Pons (tissue), 1 donor: ENCODE data around the gene ITPKC.
"Not testable (repeated sequence)": the region's sequence is repeated elsewhere in the genome, so short reads cannot be mapped to it uniquely, and the experiment has no call there.

Experiments
- DNase-seq: peaks from one replicate; pipeline ENCODE4 v3.0.0-alpha.2; 2016; ENCODE audit warnings: low spot score

Gene ITPKC

GRCh38 chr19:40717325-40717879 lies 490 bp downstream of the ITPKC start:
- DNase-seq = no peak

GRCh38 chr19:40717880-40718773 lies 1.2 kb downstream of the ITPKC start:
- no peak for DNase-seq

DNA sequence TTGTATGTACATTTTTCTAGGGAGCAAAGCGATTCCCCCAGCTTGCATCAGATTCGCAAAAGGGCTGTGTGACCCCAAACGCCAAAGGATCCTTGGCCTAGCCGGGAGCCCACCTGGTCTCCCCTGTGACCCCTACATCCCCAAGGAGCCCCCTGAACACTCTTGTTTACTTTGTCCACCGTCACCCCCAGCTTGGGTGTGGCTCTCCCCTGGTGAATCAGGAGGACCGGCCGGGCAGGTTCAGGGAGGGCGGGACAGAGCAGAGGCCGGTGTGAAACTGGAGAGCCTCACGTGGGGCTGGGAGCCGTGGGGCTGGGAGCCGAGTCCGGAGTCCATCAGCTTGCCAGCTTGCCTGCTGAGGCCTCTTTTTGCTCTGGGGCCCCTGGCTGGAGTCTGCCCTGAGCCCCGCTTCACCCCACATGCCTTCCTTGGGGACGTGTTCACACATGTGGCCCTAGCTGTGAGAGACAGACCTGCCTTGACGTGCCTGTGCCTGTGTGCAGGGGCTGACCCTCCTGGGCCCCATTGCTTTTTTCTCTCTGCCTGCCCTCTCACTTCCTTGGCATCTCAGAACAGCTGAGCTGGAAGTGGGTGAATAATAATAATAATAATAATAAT lies 2.0 kb downstream of the ITPKC start:
- DNase-seq = no peak

GRCh38 chr19:40719414-40719894 lies 2.5 kb downstream of the ITPKC start:
- no peak for DNase-seq

DNA sequence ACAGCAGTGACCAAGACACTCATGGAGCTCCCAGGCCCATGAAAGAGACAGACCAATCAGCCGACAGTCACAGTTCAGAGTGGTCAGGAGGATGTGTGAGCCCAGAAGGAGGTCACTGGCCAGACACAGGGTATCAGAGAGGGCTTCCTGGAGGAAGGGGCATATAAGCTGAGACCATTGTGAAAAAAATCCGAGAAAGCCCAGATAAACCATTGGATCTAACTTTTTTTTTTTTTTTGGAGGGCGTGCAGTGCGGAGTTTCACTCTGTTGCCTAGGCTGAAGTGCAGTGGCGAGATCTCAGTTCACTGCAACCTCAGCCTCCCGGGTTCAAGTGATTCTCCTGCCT lies 4.2 kb downstream of the ITPKC start:
- no peak for DNase-seq

- DNase-seq = no peak
Measured at GRCh38 chr19:40721936-40722661, 5.2 kb downstream of the ITPKC start.

GRCh38 chr19:40723661-40724254 lies 6.8 kb downstream of the ITPKC start:
- no peak for DNase-seq

GRCh38 chr19:40724315-40724714 lies 7.4 kb downstream of the ITPKC start:
- DNase-seq = no peak

- DNase-seq = no peak
Measured at GRCh38 chr19:40724855-40725254, 7.9 kb downstream of the ITPKC start.

- DNase-seq = no peak
Measured at GRCh38 chr19:40726279-40726678, 9.4 kb downstream of the ITPKC start.

- not testable (repeated sequence) for DNase-seq
Measured at GRCh38 chr19:40730065-40730464, 13.2 kb downstream of the ITPKC start.

- DNase-seq = not testable (repeated sequence)
Measured at GRCh38 chr19:40732304-40732703, 15.4 kb downstream of the ITPKC start.

- DNase-seq = no peak
Measured at GRCh38 chr19:40733149-40733548, 16.2 kb downstream of the ITPKC start.

DNA sequence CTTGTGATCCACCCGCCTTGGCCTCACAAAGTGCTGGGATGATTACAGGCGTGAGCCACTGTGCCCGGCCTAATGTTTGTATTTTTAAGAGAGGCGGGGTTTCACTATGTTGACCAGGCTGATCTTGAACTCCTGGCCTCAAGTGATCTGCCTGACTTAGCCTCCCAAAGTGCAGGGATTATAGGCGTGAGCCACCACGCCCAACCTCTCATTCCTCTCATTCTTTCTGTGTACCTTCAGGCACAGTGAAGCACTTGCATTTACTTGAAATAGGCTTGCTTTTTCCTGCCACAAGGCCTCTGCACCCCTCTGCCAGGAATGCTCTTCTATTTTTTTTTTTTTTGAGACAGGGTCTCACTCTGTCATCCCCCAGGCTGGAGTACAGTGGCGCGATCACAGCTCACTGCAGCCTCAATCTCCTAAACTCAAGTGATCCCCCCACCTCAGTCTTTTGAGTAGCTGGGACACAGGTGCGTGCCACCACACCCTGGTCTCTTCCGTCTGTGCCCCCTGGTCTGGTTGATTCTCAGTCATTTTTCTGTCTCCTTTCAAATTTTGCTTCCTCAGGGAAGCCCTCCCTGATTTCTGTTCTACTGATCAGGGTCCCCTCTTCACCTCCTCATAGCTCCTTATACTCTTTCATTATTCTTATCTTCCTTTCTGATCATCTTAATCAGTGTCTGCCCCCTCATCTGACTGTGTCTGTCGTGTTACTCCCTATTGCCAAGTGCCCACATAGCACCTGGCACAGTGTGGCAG lies 18.3 kb downstream of the ITPKC start:
- no peak for DNase-seq

GRCh38 chr19:40736661-40737060 lies 19.7 kb downstream of the ITPKC start:
- no peak for DNase-seq

DNA sequence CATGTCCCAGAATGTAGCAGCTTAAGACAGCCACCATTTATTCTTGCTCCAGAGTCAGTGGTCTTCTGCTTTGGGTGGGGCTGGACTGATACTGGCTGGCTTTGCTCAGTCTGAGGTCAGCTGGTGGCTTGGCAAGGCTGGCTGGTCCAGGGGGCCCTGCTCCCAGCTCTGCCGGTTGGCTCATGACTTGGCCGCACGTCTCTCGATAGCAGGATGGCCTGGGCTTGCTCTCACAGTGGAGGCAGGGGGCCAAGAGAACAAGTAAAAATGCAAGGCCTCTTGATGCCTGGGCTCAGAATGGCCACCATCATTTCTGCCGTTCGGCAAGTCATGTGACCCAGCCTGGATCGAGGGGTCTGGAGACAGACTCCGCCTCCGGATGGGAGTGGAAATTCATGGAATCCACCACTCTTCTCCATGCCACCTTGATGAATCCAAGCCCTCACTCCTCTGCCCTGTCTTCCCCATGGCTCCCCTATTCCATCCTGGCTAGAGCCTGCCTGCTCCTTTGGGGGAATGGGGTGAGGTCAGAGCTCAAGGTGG lies 20.3 kb downstream of the ITPKC start:
- no peak for DNase-seq

GRCh38 chr19:40739030-40739839 lies 22.3 kb downstream of the ITPKC start:
- no peak for DNase-seq

DNA sequence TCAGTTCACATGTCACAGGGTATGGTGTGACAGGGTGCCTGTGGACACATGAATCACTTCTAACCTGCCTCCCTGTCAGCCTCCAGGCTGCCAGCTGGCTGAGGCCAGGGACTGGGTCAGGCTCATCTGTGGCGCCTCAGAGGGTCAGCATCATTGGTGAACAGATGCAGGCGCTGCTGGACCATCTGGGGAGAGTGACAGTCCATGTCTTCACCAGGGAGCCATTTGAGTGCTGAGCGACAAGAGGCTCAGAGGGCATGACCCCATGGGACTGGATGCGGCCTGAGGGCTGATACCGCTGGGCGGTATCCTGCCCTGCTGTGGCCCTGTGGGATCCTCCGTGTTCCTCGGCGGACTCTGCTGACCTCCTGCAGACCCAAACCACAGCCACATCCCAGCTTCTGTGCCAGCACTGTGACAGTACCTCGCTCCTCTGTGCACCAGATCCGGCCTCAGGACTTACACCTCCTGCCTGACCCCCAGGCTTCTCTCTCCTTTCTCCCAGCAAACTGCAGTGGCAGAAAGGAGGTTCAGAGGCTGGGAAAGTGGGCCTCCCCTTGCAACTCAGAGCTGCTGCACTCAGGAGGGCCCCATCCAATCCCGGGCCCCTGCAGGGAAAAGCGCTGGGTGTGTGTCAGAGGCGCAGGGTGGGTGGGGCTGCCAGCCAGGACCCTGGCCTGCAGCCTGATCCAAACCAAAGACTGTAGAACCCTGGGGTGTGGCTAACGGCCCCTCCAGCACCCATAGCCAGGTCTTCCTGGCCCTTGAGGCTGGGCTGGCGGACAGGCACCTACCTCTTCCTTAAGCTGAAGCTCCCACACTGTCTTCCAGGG lies 23.2 kb downstream of the ITPKC start:
- DNase-seq = no peak

- no peak for DNase-seq
Measured at GRCh38 chr19:40740747-40741146, 23.8 kb downstream of the ITPKC start.
